ENCODE measurements around the gene ARPC3. TPM values are rescaled to one million over a fixed set of nuclear protein-coding genes. Genes with fewer than 3 reads are reported as not detected.
A peak's percentile ranks its signal among the peaks of the same experiment; 100 is the strongest.
"Not testable (repeated sequence)": the region's sequence is repeated elsewhere in the genome, so short reads cannot be mapped to it uniquely, and the experiment has no call there.

The ARPC3 gene
- total and polyA plus RNA-seq, 5 donors = 79.7 to 159 (median 96.0) TPM

DNA sequence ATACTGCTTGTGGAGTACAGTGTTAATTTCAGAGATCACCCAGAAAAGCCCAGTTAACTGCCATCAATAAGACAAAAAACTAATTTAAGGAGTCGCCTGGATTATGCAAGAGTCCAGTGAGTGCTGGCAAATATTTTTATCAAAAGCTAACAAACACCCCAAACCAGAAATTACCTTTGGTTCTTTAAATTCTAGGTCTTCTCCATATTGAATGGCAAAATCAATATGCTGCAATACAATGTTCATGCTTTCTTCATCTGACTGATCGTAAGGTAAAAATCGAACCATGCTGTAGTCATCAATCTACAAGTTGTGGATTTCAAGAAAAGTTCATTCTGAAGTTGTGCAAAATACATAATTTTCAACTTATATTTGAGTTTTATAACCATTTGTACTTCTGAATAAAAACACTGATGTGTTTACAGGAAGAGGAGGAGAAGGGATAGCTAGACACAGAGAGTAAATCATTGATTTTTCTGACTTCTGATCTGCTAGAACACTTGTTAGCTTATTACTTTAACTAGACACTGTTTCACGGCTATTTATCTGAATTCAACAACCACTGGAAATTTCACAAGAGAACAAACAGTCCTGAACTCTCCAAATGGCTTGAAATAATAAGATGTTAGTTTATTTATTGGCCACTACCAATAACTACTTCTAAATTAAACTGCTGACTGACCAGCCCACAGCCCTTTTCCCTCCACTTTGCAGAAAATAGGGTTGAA lies 3.6 kb upstream of the ARPC3 start:
- Histone ChIP-seq H3K27ac (ENCODE audit: low read length) (no peak overlapping the region), H3K9me3 (ENCODE audit: control insufficient read depth, low read length) (no peaks in the 10 kb centered on the region), H3K27me3 (ENCODE audit: control insufficient read depth, insufficient read depth) (no peaks in the 10 kb centered on the region), H3K4me1 (ENCODE audit: control insufficient read depth, insufficient read depth, low read length) (peaks cover 2% of the 10 kb centered on the region), H3K4me3 (ENCODE audit: low read length) (no peak overlapping the region)
- ATAC-seq (no peak), DNase-seq (no peak)
- intact Hi-C loops (cut with DNase I) = loop anchor here in 1 of 4 donors (10.0 kb wide), 1 partner anchor 151 kb away; no protein-coding TSS in a partner anchor
- WGBS = 94% methylated on average over 4 of the region's 4 CpGs

- no peak for DNase-seq
Observed at GRCh38 chr12:110451263-110451662, 1.1 kb upstream of the ARPC3 start.

DNA sequence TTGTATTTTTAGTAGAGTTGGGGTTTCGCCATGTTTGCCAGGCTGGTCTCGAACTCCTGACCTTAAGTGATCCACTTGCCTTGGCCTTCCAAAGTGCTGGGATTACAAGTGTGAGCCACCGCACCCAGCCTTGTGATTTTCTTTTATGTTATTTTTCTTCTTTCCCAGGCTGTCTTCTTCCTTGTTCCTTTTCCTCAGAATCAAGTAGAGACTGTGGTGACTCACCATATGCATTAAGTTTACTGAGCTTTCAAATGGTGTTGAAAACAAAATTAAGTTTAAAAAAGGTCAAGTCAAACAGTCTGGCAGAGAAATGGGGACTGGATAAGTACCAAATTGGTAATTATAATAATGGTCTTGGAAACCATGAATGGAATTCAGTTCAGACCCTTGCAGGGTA lies 5.7 kb downstream of the ARPC3 start:
- intact Hi-C loops (cut with DNase I) = no loop called here
- Histone ChIP-seq H3K27ac (ENCODE audit: low read length) (no peak overlapping the region), H3K4me3 (ENCODE audit: low read length) (no peak overlapping the region), H3K9me3 (ENCODE audit: control insufficient read depth, low read length) (no peaks in the 10 kb centered on the region), H3K4me1 (ENCODE audit: control insufficient read depth, insufficient read depth, low read length) (no peaks in the 10 kb centered on the region), H3K27me3 (ENCODE audit: control insufficient read depth, insufficient read depth) (no peaks in the 10 kb centered on the region)
- ATAC-seq (no peak), DNase-seq (no peak)
- WGBS = 96% methylated on average over 3 of the region's 3 CpGs

More at GRCh38 chr12:110451263-110451662, 1.1 kb upstream of the ARPC3 start:
- Histone ChIP-seq H3K4me3 (ENCODE audit: low read length) (no peak overlapping the region), H3K9me3 (ENCODE audit: control insufficient read depth, low read length) (no peaks in the 10 kb centered on the region), H3K4me1 (ENCODE audit: control insufficient read depth, insufficient read depth, low read length) (peaks cover 2% of the 10 kb centered on the region), H3K27me3 (ENCODE audit: control insufficient read depth, insufficient read depth) (no peaks in the 10 kb centered on the region), H3K27ac (ENCODE audit: low read length) (no peak overlapping the region)
- intact Hi-C loops (cut with DNase I) = loop anchor here in 1 of 4 donors (10.0 kb wide), 1 partner anchor 154 kb away; no protein-coding TSS in a partner anchor
- WGBS = 54% methylated on average over 1 of the region's 1 CpG
- ATAC-seq = no peak

DNA sequence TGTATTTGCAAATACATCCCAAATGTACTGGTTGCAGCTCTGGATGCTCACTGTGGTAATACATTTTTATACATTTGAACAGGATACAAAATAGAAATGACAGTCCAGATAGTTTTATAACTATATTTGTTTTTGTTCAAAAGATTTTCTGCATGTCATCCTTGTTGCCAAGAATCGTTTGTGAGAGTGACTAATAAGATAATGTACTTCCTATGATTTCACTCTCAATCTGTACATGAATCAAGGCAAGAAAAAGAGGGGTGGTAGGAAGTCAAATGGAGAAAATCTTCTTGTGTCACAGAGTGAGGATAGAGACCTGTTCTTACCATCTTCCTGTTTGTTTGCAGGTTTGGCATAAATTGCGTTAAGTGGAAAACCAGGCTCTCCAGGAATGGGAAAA lies 13.9 kb downstream of the ARPC3 start:
- Histone ChIP-seq H3K9me3 (ENCODE audit: control insufficient read depth, low read length) (no peaks in the 10 kb centered on the region), H3K4me3 (ENCODE audit: low read length) (no peak overlapping the region), H3K27ac (ENCODE audit: low read length) (no peak overlapping the region), H3K4me1 (ENCODE audit: control insufficient read depth, insufficient read depth, low read length) (no peaks in the 10 kb centered on the region), H3K27me3 (ENCODE audit: control insufficient read depth, insufficient read depth) (no peaks in the 10 kb centered on the region)
- DNase-seq (no peak), ATAC-seq (no peak)
- intact Hi-C loops (cut with DNase I) = loop anchor here in 2 of 4 donors (10.0 kb wide), 2 partner anchors 211 to 331 kb away; no protein-coding TSS in a partner anchor
- WGBS = 58% methylated on average over 2 of the region's 2 CpGs

DNA sequence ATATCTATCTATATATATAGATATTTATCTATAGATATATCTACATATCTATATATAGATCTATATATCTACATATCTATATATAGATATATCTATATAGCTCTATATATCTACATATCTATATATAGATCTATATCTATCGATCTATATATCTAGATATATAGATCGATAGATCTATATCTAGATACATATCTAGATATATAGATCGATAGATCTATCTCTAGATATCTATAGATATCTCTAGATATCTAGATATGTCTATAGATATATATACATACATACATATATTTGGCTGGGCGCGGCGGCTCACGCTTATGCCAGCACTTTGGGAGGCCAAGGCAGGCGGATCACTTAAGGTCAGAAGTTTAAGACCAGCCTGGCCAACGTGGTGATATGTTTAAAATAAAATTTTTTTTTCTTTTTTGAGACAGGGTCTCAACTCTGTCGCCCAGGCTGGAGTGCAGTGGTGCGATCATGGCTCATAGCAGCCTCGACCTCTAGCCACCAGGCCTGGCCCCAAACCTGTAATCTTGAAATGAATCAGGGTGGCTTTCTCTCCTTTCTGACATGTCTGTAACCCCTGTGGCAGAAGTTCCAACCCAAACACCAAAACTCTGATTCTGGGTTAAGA lies 18.1 kb downstream of the ARPC3 start:
- Histone ChIP-seq H3K4me3 (ENCODE audit: low read length) (peak overlapping the region; percentile 56), H3K4me1 (ENCODE audit: control insufficient read depth, insufficient read depth, low read length) (no peaks in the 10 kb centered on the region), H3K27ac (ENCODE audit: low read length) (no peak overlapping the region), H3K9me3 (ENCODE audit: control insufficient read depth, low read length) (no peaks in the 10 kb centered on the region), H3K27me3 (ENCODE audit: control insufficient read depth, insufficient read depth) (no peaks in the 10 kb centered on the region)
- 83% methylated on average over 12 of the region's 12 CpGs for WGBS
- intact Hi-C loops (cut with DNase I) = loop anchor here (2.0 to 10.0 kb wide), 4 partner anchors 207 to 331 kb away; no protein-coding TSS in a partner anchor
- ATAC-seq (no peak), DNase-seq (peak in 1 of 3 donors; percentile 63)

DNA sequence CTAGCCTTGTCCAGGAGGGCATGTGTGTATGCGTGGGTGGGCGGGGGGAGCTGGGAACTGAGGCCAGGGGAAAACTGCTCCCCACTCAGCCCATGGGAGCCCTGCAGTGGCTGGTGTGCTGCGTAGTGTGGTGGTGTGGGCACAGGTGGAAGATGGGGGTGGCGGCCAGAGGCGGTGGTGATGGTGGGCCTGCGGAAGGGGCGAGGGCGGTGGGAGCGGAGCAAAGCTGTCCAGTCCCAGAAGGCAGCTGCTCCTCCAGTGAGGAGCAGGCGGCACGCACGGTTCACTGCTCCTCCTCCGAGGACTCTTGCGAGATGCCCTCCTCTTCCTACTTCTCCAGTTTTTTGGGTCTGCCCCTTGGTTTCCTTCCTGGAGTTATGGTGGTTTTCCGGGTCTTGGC lies 20.5 kb downstream of the ARPC3 start:
- H3K9me3 ChIP-seq (ENCODE audit: control insufficient read depth, low read length); DNase-seq; H3K27ac ChIP-seq (ENCODE audit: low read length); H3K27me3 ChIP-seq (ENCODE audit: control insufficient read depth, insufficient read depth); H3K4me3 ChIP-seq (ENCODE audit: low read length); ATAC-seq; H3K4me1 ChIP-seq (ENCODE audit: control insufficient read depth, insufficient read depth, low read length): not testable (repeated sequence)
- intact Hi-C loops (cut with DNase I) = loop anchor here (2.0 to 10.0 kb wide), 4 partner anchors 205 to 329 kb away; no protein-coding TSS in a partner anchor
- 83% methylated on average over 15 of the region's 15 CpGs for WGBS

DNA sequence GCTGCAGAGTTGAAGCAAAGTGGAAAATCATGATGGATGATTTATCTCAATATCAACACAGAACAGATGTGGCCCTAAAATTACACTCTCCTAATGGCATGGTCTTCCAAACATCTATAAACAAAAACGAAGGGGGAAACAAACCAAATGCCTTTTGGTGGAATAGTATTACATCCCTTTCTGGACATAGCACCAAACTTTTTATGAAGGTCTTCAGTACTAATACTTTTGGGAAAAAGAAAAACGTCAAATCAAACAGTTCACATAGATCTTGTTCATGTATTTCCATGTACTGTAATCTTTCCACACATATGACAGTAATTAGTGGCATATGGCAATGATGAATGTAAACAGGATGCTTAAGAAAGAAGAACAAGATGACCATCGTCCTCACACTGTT lies 23.7 kb downstream of the ARPC3 start:
- Histone ChIP-seq H3K27me3 (ENCODE audit: control insufficient read depth, insufficient read depth) (no peaks in the 10 kb centered on the region), H3K9me3 (ENCODE audit: control insufficient read depth, low read length) (no peaks in the 10 kb centered on the region), H3K4me3 (ENCODE audit: low read length) (no peak overlapping the region), H3K27ac (ENCODE audit: low read length) (no peak overlapping the region), H3K4me1 (ENCODE audit: control insufficient read depth, insufficient read depth, low read length) (no peaks in the 10 kb centered on the region)
- intact Hi-C loops (cut with DNase I) = no loop called here
- WGBS = 44% methylated on average over 3 of the region's 3 CpGs
- ATAC-seq (no peak), DNase-seq (no peak)

- H3K27ac ChIP-seq (ENCODE audit: low read length) = no peak overlapping the region
- H3K27me3 ChIP-seq (ENCODE audit: control insufficient read depth, insufficient read depth) = no peaks in the 10 kb centered on the region
- intact Hi-C loops (cut with DNase I) = no loop called here
- WGBS = 73% methylated on average over 3 of the region's 3 CpGs
- no peaks in the 10 kb centered on the region for H3K9me3 ChIP-seq (ENCODE audit: control insufficient read depth, low read length)
- ATAC-seq = no peak
- DNase-seq = no peak
- H3K4me1 ChIP-seq (ENCODE audit: control insufficient read depth, insufficient read depth, low read length) = no peaks in the 10 kb centered on the region
- H3K4me3 ChIP-seq (ENCODE audit: low read length) = no peak overlapping the region
Observed at GRCh38 chr12:110424237-110424636, 25.9 kb downstream of the ARPC3 start.

- ATAC-seq (no peak), DNase-seq (no peak)
- Histone ChIP-seq H3K9me3 (ENCODE audit: control insufficient read depth, low read length) (no peaks in the 10 kb centered on the region), H3K4me1 (ENCODE audit: control insufficient read depth, insufficient read depth, low read length) (no peaks in the 10 kb centered on the region), H3K27ac (ENCODE audit: low read length) (no peak overlapping the region), H3K27me3 (ENCODE audit: control insufficient read depth, insufficient read depth) (no peaks in the 10 kb centered on the region), H3K4me3 (ENCODE audit: low read length) (no peak overlapping the region)
- intact Hi-C loops (cut with DNase I) = no loop called here
- WGBS = 78% methylated on average over 4 of the region's 4 CpGs
Observed at GRCh38 chr12:110421701-110422100, 28.4 kb downstream of the ARPC3 start.

DNA sequence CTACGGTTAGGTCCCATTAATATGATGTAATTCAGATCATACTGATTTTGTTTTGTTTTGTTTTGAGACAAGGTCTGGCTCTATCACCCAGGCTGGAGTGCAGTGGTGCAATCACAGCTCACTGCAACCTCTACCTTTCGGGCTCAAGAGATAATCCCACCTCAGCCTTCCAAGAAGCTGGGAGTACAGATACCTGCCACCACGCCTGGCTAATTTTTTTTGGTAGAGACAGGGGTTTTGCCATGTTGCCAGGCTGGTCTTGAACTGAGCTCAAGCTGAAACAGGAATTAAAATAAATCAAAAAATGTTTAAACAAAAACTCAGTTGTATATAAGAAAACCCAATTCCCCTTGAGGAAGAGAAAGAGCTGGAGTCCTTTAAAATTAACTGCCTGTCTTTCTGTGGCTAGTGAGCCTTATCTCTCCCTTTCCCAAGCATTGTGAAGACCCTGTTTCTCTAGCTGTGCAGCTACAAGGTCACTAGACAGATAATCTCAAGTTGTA lies 28.9 kb downstream of the ARPC3 start:
- intact Hi-C loops (cut with DNase I) = no loop called here
- no peaks in the 10 kb centered on the region for H3K4me1 ChIP-seq (ENCODE audit: control insufficient read depth, insufficient read depth, low read length)
- no peaks in the 10 kb centered on the region for H3K27me3 ChIP-seq (ENCODE audit: control insufficient read depth, insufficient read depth)
- DNase-seq (no peak), ATAC-seq (no peak)
- no peak overlapping the region for H3K4me3 ChIP-seq (ENCODE audit: low read length)
- WGBS = 57% methylated on average over 3 of the region's 3 CpGs
- no peak overlapping the region for H3K27ac ChIP-seq (ENCODE audit: low read length)
- H3K9me3 ChIP-seq (ENCODE audit: control insufficient read depth, low read length) = no peaks in the 10 kb centered on the region

DNA sequence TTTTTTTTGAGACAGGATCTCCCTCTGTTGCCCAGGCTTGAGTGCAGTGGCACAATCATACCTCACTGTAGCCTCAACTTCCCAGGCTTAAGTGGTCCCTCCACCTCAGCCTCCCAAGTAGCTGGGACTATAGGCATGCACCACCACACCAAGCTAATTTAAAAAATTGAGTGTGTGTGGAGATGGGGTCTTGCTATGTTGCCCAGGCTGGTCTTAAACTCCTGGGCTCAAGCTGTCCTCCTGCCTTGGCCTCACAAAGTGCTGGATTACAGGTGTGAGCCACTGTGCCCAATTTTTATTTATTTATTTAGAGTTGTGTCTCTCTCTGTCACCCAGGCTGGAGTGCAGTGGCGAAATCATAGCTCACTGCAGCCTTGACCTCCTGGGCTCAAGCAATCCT lies 29.5 kb downstream of the ARPC3 start:
- H3K9me3 ChIP-seq (ENCODE audit: control insufficient read depth, low read length); H3K4me3 ChIP-seq (ENCODE audit: low read length); DNase-seq; H3K4me1 ChIP-seq (ENCODE audit: control insufficient read depth, insufficient read depth, low read length); H3K27me3 ChIP-seq (ENCODE audit: control insufficient read depth, insufficient read depth); ATAC-seq; intact Hi-C loops (cut with DNase I); H3K27ac ChIP-seq (ENCODE audit: low read length): not testable (repeated sequence)
- WGBS = 93% methylated on average over 1 of the region's 1 CpG
